ENCODE results near the gene LHX5. TPM values are rescaled to one million over a fixed set of nuclear protein-coding genes. Genes with fewer than 3 reads are reported as not detected.
A peak's percentile ranks its signal among the peaks of the same experiment; 100 is the strongest.

LHX5 gene
- total RNA-seq, 5 donors from 2014 or later (not counting 1 experiment from before 2014, with no cell fraction given) = not detected

DNA sequence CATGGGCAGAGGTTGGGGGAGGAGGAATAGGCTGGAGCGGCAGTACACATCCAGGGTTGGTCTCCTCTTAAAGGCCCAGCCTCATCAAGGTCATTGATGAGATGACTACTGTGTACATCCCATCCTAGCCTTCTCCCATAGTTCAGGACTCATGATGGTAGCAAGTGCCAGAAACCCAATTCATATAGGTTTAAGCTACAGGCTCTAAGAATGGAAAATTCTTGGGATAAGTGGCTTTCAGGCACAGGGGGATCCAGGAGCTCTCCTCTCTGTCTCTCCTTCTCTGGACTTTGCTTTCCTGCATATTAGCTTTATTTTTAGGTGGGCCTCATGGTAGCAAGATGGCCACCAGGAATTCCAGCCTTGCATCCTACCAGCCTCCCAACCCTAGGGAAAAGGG is 43.2 kb downstream of the LHX5 start:
- no CpG with 5 or more reads among the region's 1 CpG for WGBS (ENCODE audit: insufficient coverage)
- Mint-ChIP-seq H3K36me3 (no peaks in the 10 kb centered on the region), H3K27ac (no peak overlapping the region), H3K9me3 (no peaks in the 10 kb centered on the region), H3K27me3 (peaks cover 11 to 32% of the 10 kb centered on the region in 2 donors), H3K4me1 (no peaks in the 10 kb centered on the region), H3K4me3 (no peak overlapping the region)
- POLR2A ChIA-PET = no interaction called here
- H3K4me1 ChIP-seq (ENCODE audit: control insufficient read depth in 1 of 2, extremely low read depth in 1 of 2, insufficient read depth in 2 of 2, low read length in 2 of 2) = no peaks in the 10 kb centered on the region
- CTCF ChIA-PET = interaction anchor here in 1 of 2 donors (0.7 kb wide), 2 partner anchors 29 to 206 kb away, joined by 3 to 4 read pairs; no protein-coding TSS in a partner anchor
- DNase-seq (no peak), ATAC-seq (replicated peaks in 1 of 4) (no peak)
- H3K36me3 ChIP-seq (ENCODE audit: control insufficient read depth in 2 of 2, extremely low read depth in 1 of 2, insufficient read depth in 1 of 2, low read length in 1 of 2) = no peaks in the 10 kb centered on the region
- H3K27me3 ChIP-seq (replicated peaks in 1 of 2; ENCODE audit: control insufficient read depth in 2 of 2, extremely low read depth in 1 of 2, insufficient read depth in 2 of 2, low read length in 1 of 2) = peaks cover 0 to 28% of the 10 kb centered on the region in 2 experiments
- no peak overlapping the region for H3K4me3 ChIP-seq (ENCODE audit: control insufficient read depth in 1 of 2, extremely low read depth in 1 of 2, low read length in 1 of 2)
- no peak overlapping the region for H3K27ac ChIP-seq (ENCODE audit: low read length)
- H3K9me3 ChIP-seq = no peaks in the 10 kb centered on the region

GRCh38 chr12:113427882-113428281 is 43.8 kb downstream of the LHX5 start:
- ATAC-seq (replicated peaks in 1 of 4) = no peak
- H3K27me3 Mint-ChIP-seq = peaks cover 11 to 28% of the 10 kb centered on the region in 2 donors
- no peaks in the 10 kb centered on the region for H3K36me3 Mint-ChIP-seq
- H3K27ac ChIP-seq (ENCODE audit: low read length) = no peak overlapping the region
- ChIA-PET POLR2A (no interaction called here), CTCF (no interaction called here)
- no peak overlapping the region for H3K4me3 ChIP-seq (ENCODE audit: control insufficient read depth in 1 of 2, extremely low read depth in 1 of 2, low read length in 1 of 2)
- H3K9me3 ChIP-seq = no peaks in the 10 kb centered on the region
- H3K27ac Mint-ChIP-seq = no peak overlapping the region
- no peaks in the 10 kb centered on the region for H3K4me1 Mint-ChIP-seq
- no peaks in the 10 kb centered on the region for H3K36me3 ChIP-seq (ENCODE audit: control insufficient read depth in 2 of 2, extremely low read depth in 1 of 2, insufficient read depth in 1 of 2, low read length in 1 of 2)
- H3K9me3 Mint-ChIP-seq = no peaks in the 10 kb centered on the region
- H3K4me3 Mint-ChIP-seq = no peak overlapping the region
- no peaks in the 10 kb centered on the region for H3K4me1 ChIP-seq (ENCODE audit: control insufficient read depth in 1 of 2, extremely low read depth in 1 of 2, insufficient read depth in 2 of 2, low read length in 2 of 2)
- 77% methylated on average over 6 of the region's 9 CpGs for WGBS (ENCODE audit: insufficient coverage)
- DNase-seq = no peak
- H3K27me3 ChIP-seq (replicated peaks in 1 of 2; ENCODE audit: control insufficient read depth in 2 of 2, extremely low read depth in 1 of 2, insufficient read depth in 2 of 2, low read length in 1 of 2) = peaks cover 0 to 27% of the 10 kb centered on the region in 2 experiments

GRCh38 chr12:113425960-113426453 is 45.7 kb downstream of the LHX5 start:
- peaks cover 0 to 3% of the 10 kb centered on the region in 2 experiments for H3K4me1 ChIP-seq (ENCODE audit: control insufficient read depth in 1 of 2, extremely low read depth in 1 of 2, insufficient read depth in 2 of 2, low read length in 2 of 2)
- H3K36me3 ChIP-seq (ENCODE audit: control insufficient read depth in 2 of 2, extremely low read depth in 1 of 2, insufficient read depth in 1 of 2, low read length in 1 of 2) = no peaks in the 10 kb centered on the region
- H3K27me3 ChIP-seq (replicated peaks in 1 of 2; ENCODE audit: control insufficient read depth in 2 of 2, extremely low read depth in 1 of 2, insufficient read depth in 2 of 2, low read length in 1 of 2) = peaks cover 0 to 36% of the 10 kb centered on the region in 2 experiments
- Mint-ChIP-seq H3K27ac (no peak overlapping the region), H3K4me1 (peaks cover 0 to 4% (median 0%) of the 10 kb centered on the region in 3 donors), H3K4me3 (no peak overlapping the region), H3K9me3 (no peaks in the 10 kb centered on the region), H3K36me3 (no peaks in the 10 kb centered on the region), H3K27me3 (peaks cover 9 to 28% of the 10 kb centered on the region in 2 donors)
- 64% methylated on average over 8 of the region's 11 CpGs for WGBS (ENCODE audit: insufficient coverage)
- ChIA-PET POLR2A (no interaction called here), CTCF (interaction anchor here (0.6 to 1.3 kb wide), 4 partner anchors 16 to 116 kb away, joined by 3 to 6 read pairs (median 4); no protein-coding TSS in a partner anchor)
- no peaks in the 10 kb centered on the region for H3K9me3 ChIP-seq
- H3K27ac ChIP-seq (ENCODE audit: low read length) = no peak overlapping the region
- DNase-seq = no peak
- H3K4me3 ChIP-seq (ENCODE audit: control insufficient read depth in 1 of 2, extremely low read depth in 1 of 2, low read length in 1 of 2) = no peak overlapping the region
- no peak for ATAC-seq (replicated peaks in 1 of 4)

DNA sequence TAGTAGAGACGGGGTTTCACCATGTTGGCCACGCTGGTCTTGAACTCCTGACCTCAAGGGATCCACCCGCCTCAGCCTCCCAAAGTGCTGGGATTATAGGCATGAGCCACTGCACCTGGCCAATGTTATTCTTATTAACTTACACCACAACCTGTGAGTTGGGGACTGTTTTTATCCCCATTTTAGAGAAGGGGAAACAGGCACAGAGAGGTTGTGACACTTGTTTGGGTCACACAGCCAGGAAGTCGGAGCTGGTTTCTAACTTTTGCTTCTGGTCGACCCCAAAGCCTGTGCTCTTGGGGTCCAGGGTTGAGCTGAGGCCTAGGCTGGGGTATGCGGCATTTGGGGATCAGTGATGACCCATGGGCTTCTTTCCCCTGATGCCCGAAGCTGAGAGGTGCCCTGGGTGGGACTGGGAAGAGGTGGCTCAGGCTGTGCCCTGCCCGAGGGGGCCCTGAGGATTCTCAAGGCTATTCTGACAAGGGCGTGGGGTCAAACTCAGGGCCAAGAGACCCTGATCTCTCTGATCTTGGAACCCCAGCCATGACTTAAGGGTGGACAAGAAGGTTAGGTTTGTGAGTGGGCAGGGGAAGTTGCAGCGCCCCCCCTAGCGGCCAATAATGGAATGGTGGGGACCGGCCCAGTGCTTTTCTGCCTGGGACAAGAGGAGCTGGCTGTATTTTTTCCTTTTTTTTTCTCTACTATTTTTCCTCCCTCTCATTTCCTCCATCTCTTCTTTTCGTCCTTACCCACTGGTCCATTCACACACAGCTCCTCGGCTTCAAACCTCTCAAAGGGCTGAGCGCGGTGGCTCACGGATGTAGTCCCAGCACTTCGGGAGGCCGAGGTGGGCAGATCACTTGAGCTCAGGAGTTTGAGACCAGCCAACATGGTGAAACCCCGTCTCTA is 46.5 kb downstream of the LHX5 start:
- Mint-ChIP-seq H3K27ac (no peak overlapping the region), H3K4me3 (no peak overlapping the region), H3K36me3 (no peaks in the 10 kb centered on the region), H3K4me1 (peaks cover 0 to 4% (median 0%) of the 10 kb centered on the region in 3 donors), H3K27me3 (peaks cover 4 to 28% of the 10 kb centered on the region in 2 donors), H3K9me3 (no peaks in the 10 kb centered on the region)
- H3K27me3 ChIP-seq (replicated peaks in 1 of 2; ENCODE audit: control insufficient read depth in 2 of 2, extremely low read depth in 1 of 2, insufficient read depth in 2 of 2, low read length in 1 of 2) = peaks cover 0 to 36% of the 10 kb centered on the region in 2 experiments
- no peaks in the 10 kb centered on the region for H3K9me3 ChIP-seq
- CTCF ChIA-PET = interaction anchor here (0.6 to 1.3 kb wide), 5 partner anchors 15 to 432 kb away, joined by 3 to 6 read pairs (median 3); no protein-coding TSS in a partner anchor
- H3K4me1 ChIP-seq (ENCODE audit: control insufficient read depth in 1 of 2, extremely low read depth in 1 of 2, insufficient read depth in 2 of 2, low read length in 2 of 2) = peaks cover 0 to 3% of the 10 kb centered on the region in 2 experiments
- DNase-seq (peak in 26 of 35 experiments; percentile 7 to 60 (median 36)), ATAC-seq (replicated peaks in 1 of 4) (peak in 2 of 4 experiments; percentile 32 to 43)
- 74% methylated on average over 14 of the region's 20 CpGs for WGBS (ENCODE audit: insufficient coverage)
- H3K4me3 ChIP-seq (ENCODE audit: control insufficient read depth in 1 of 2, extremely low read depth in 1 of 2, low read length in 1 of 2) = no peak overlapping the region
- H3K27ac ChIP-seq (ENCODE audit: low read length) = no peak overlapping the region
- POLR2A ChIA-PET = no interaction called here
- no peaks in the 10 kb centered on the region for H3K36me3 ChIP-seq (ENCODE audit: control insufficient read depth in 2 of 2, extremely low read depth in 1 of 2, insufficient read depth in 1 of 2, low read length in 1 of 2)

DNA sequence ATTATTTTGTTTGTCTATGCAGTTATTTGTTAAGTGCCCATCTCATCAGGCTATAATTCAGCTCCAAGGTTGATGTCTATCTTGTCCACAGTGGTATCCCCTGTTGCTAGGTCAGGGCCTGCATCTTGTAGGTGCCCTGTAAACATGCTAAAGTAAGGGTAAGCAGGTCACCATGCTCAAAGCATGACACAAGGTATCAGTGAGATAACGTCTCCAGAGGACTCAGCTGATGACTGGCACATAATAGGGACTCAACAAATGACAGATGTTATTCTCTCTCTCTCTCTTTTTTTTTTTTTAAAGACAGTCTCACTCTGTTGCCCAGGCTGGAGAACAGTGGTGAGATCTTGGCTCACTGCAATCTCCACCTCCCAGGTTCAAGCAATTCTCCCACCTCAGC is 47.2 kb downstream of the LHX5 start:
- Mint-ChIP-seq H3K4me1 (peaks cover 0 to 4% (median 0%) of the 10 kb centered on the region in 3 donors), H3K9me3 (no peaks in the 10 kb centered on the region), H3K4me3 (no peak overlapping the region), H3K27ac (no peak overlapping the region), H3K36me3 (no peaks in the 10 kb centered on the region), H3K27me3 (peaks cover 0 to 26% of the 10 kb centered on the region in 2 donors)
- DNase-seq (no peak), ATAC-seq (replicated peaks in 1 of 4) (no peak)
- Histone ChIP-seq H3K4me1 (ENCODE audit: control insufficient read depth in 1 of 2, extremely low read depth in 1 of 2, insufficient read depth in 2 of 2, low read length in 2 of 2) (peaks cover 0 to 3% of the 10 kb centered on the region in 2 experiments), H3K36me3 (ENCODE audit: control insufficient read depth in 2 of 2, extremely low read depth in 1 of 2, insufficient read depth in 1 of 2, low read length in 1 of 2) (no peaks in the 10 kb centered on the region), H3K27ac (ENCODE audit: low read length) (no peak overlapping the region), H3K9me3 (no peaks in the 10 kb centered on the region), H3K4me3 (ENCODE audit: control insufficient read depth in 1 of 2, extremely low read depth in 1 of 2, low read length in 1 of 2) (no peak overlapping the region), H3K27me3 (replicated peaks in 1 of 2; ENCODE audit: control insufficient read depth in 2 of 2, extremely low read depth in 1 of 2, insufficient read depth in 2 of 2, low read length in 1 of 2) (peaks cover 0 to 36% of the 10 kb centered on the region in 2 experiments)
- WGBS (ENCODE audit: insufficient coverage) = no CpG with 5 or more reads among the region's 1 CpG
- POLR2A ChIA-PET = no interaction called here
- CTCF ChIA-PET = interaction anchor here (1.2 to 1.3 kb wide), 2 partner anchors 14 to 431 kb away, joined by 3 read pairs; no protein-coding TSS in a partner anchor

GRCh38 chr12:113422886-113423669 is 48.6 kb downstream of the LHX5 start:
- ATAC-seq (replicated peaks in 1 of 4) = no peak

More at GRCh38 chr12:113422886-113423669, 48.6 kb downstream of the LHX5 start:
- no peak overlapping the region for H3K27ac ChIP-seq (ENCODE audit: low read length)
- no peaks in the 10 kb centered on the region for H3K9me3 Mint-ChIP-seq
- no peak for DNase-seq
- no peaks in the 10 kb centered on the region for H3K9me3 ChIP-seq
- ChIA-PET POLR2A (no interaction called here), CTCF (no interaction called here)
- H3K27ac Mint-ChIP-seq = no peak overlapping the region
- H3K36me3 Mint-ChIP-seq = no peaks in the 10 kb centered on the region
- H3K27me3 ChIP-seq (replicated peaks in 1 of 2; ENCODE audit: control insufficient read depth in 2 of 2, extremely low read depth in 1 of 2, insufficient read depth in 2 of 2, low read length in 1 of 2) = peaks cover 0 to 37% of the 10 kb centered on the region in 2 experiments
- H3K27me3 Mint-ChIP-seq = peaks cover 0 to 23% of the 10 kb centered on the region in 2 donors
- WGBS (ENCODE audit: insufficient coverage) = 90% methylated on average over 3 of the region's 6 CpGs
- H3K4me1 ChIP-seq (ENCODE audit: control insufficient read depth in 1 of 2, extremely low read depth in 1 of 2, insufficient read depth in 2 of 2, low read length in 2 of 2) = peaks cover 0 to 3% of the 10 kb centered on the region in 2 experiments
- peaks cover 0 to 4% (median 0%) of the 10 kb centered on the region in 3 donors for H3K4me1 Mint-ChIP-seq
- H3K4me3 Mint-ChIP-seq = no peak overlapping the region
- H3K36me3 ChIP-seq (ENCODE audit: control insufficient read depth in 2 of 2, extremely low read depth in 1 of 2, insufficient read depth in 1 of 2, low read length in 1 of 2) = no peaks in the 10 kb centered on the region
- no peak overlapping the region for H3K4me3 ChIP-seq (ENCODE audit: control insufficient read depth in 1 of 2, extremely low read depth in 1 of 2, low read length in 1 of 2)
